ENCODE measurements around the gene CAPN11.

Gene CAPN11

GRCh38 chr6:44176762-44177509 lies 18.3 kb downstream of the CAPN11 start:
- Histone ChIP-seq H3K9me3 (ENCODE audit: insufficient read depth, low read length, severe bottlenecking) (no peaks in the 10 kb centered on the region), H3K79me2 (ENCODE audit: insufficient read depth, low read length) (no peaks in the 10 kb centered on the region), H3K27ac (ENCODE audit: low read length) (no peak overlapping the region), H3K9ac (ENCODE audit: low read depth, low read length) (no peak overlapping the region), H4K20me1 (ENCODE audit: insufficient read depth, low read length) (no peaks in the 10 kb centered on the region), H2AFZ (ENCODE audit: low read depth, low read length) (no peak overlapping the region), H3K27me3 (ENCODE audit: insufficient read depth, low read length, poor library complexity) (no peaks in the 10 kb centered on the region), H3K4me2 (ENCODE audit: insufficient read depth, low read length) (no peak overlapping the region), H3K4me3 (ENCODE audit: low read depth in 1 of 2, low read length in 2 of 2) (no peak overlapping the region), H3K4me1 (ENCODE audit: insufficient read depth, low read length) (peaks cover 3% of the 10 kb centered on the region; the same call in 1 of the 2 replicates), H3K36me3 (ENCODE audit: insufficient read depth, low read length) (no peaks in the 10 kb centered on the region)
- ATAC-seq (ENCODE audit: insufficient read depth, low read depth), result peak; percentile 44; the same call in 2 of the 3 replicates
- peak; percentile 36 for DNase-seq
- TF ChIP-seq CTCF (IDR thresholded peaks at IDR 0.05; ENCODE audit: borderline replicate concordance, extremely low read depth, low read length, poor library complexity, severe bottlenecking) (no peak), EZH2 (IDR thresholded peaks at IDR 0.05; ENCODE audit: borderline replicate concordance, low read depth, low read length, severe bottlenecking) (no peak)

- Histone ChIP-seq H3K27ac (ENCODE audit: low read length) (no peak overlapping the region), H3K9me3 (ENCODE audit: insufficient read depth, low read length, severe bottlenecking) (no peaks in the 10 kb centered on the region), H3K79me2 (ENCODE audit: insufficient read depth, low read length) (no peaks in the 10 kb centered on the region), H3K36me3 (ENCODE audit: insufficient read depth, low read length) (no peaks in the 10 kb centered on the region), H3K9ac (ENCODE audit: low read depth, low read length) (no peak overlapping the region), H3K4me1 (ENCODE audit: insufficient read depth, low read length) (peaks cover 3% of the 10 kb centered on the region; the same call in 1 of the 2 replicates), H3K27me3 (ENCODE audit: insufficient read depth, low read length, poor library complexity) (no peaks in the 10 kb centered on the region), H3K4me3 (ENCODE audit: low read depth in 1 of 2, low read length in 2 of 2) (no peak overlapping the region), H2AFZ (ENCODE audit: low read depth, low read length) (no peak overlapping the region), H4K20me1 (ENCODE audit: insufficient read depth, low read length) (no peaks in the 10 kb centered on the region), H3K4me2 (ENCODE audit: insufficient read depth, low read length) (no peak overlapping the region)
- TF ChIP-seq CTCF (IDR thresholded peaks at IDR 0.05; ENCODE audit: borderline replicate concordance, extremely low read depth, low read length, poor library complexity, severe bottlenecking) (no peak), EZH2 (IDR thresholded peaks at IDR 0.05; ENCODE audit: borderline replicate concordance, low read depth, low read length, severe bottlenecking) (no peak)
- ATAC-seq (ENCODE audit: insufficient read depth, low read depth), result no peak
- no peak for DNase-seq
These were observed 19.2 kb downstream of the CAPN11 start for GRCh38 chr6:44177691-44178423.

GRCh38 chr6:44178424-44179071 lies 19.9 kb downstream of the CAPN11 start:
- Histone ChIP-seq H4K20me1 (ENCODE audit: insufficient read depth, low read length) (no peaks in the 10 kb centered on the region), H3K27me3 (ENCODE audit: insufficient read depth, low read length, poor library complexity) (no peaks in the 10 kb centered on the region), H2AFZ (ENCODE audit: low read depth, low read length) (no peak overlapping the region), H3K4me3 (ENCODE audit: low read depth in 1 of 2, low read length in 2 of 2) (no peak overlapping the region), H3K4me2 (ENCODE audit: insufficient read depth, low read length) (no peak overlapping the region), H3K27ac (ENCODE audit: low read length) (no peak overlapping the region), H3K9ac (ENCODE audit: low read depth, low read length) (no peak overlapping the region), H3K79me2 (ENCODE audit: insufficient read depth, low read length) (no peaks in the 10 kb centered on the region), H3K9me3 (ENCODE audit: insufficient read depth, low read length, severe bottlenecking) (no peaks in the 10 kb centered on the region), H3K36me3 (ENCODE audit: insufficient read depth, low read length) (no peaks in the 10 kb centered on the region), H3K4me1 (ENCODE audit: insufficient read depth, low read length) (0 out of 2 replicates have a peak, but pooled peaks cover 3% of the 10 kb centered on the region)
- TF ChIP-seq CTCF (IDR thresholded peaks at IDR 0.05; ENCODE audit: borderline replicate concordance, extremely low read depth, low read length, poor library complexity, severe bottlenecking) (no peak), EZH2 (IDR thresholded peaks at IDR 0.05; ENCODE audit: borderline replicate concordance, low read depth, low read length, severe bottlenecking) (no peak)
- no peak for ATAC-seq (ENCODE audit: insufficient read depth, low read depth)
- no peak for DNase-seq

All from DND-41 (cell line).